NCI-H345 treated with DMSO at 0.1 percent for 48 hours (cell line): Measurements from ENCODE around the gene CERK.

Source experiments
- DNase-seq: peaks from one replicate; lab custom pipeline; 2025; ENCODE audit not compliant: unreplicated experiment; lab: John Stamatoyannopoulos, UW

The CERK gene

GRCh38 chr22:46664301-46664855 is 73.7 kb downstream of the CERK start:
- DNase-seq: no peak

GRCh38 chr22:46663436-46664100 is 74.5 kb downstream of the CERK start:
- no peak for DNase-seq

GRCh38 chr22:46663001-46663400 is 75.1 kb downstream of the CERK start:
- DNase-seq: no peak

GRCh38 chr22:46662226-46662625 is 75.8 kb downstream of the CERK start:
- no peak for DNase-seq

- DNase-seq: no peak
Observed at GRCh38 chr22:46661221-46661851, 76.7 kb downstream of the CERK start.

GRCh38 chr22:46660604-46661201 is 77.3 kb downstream of the CERK start:
- DNase-seq: no peak

- DNase-seq: no peak
Observed at GRCh38 chr22:46659791-46660186, 78.3 kb downstream of the CERK start.

GRCh38 chr22:46659059-46659790 is 78.8 kb downstream of the CERK start:
- no peak for DNase-seq

GRCh38 chr22:46657996-46658947 is 79.8 kb downstream of the CERK start:
- DNase-seq: no peak

GRCh38 chr22:46657655-46657953 is 80.4 kb downstream of the CERK start:
- no peak for DNase-seq

- DNase-seq: no peak
Observed at GRCh38 chr22:46656856-46657654, 81.0 kb downstream of the CERK start.

GRCh38 chr22:46655861-46656608 is 82.0 kb downstream of the CERK start:
- no peak for DNase-seq

- DNase-seq: no peak
Observed at GRCh38 chr22:46654927-46655595, 83.0 kb downstream of the CERK start.

GRCh38 chr22:46654426-46654825 is 83.6 kb downstream of the CERK start:
- DNase-seq: no peak

GRCh38 chr22:46653596-46653995 is 84.5 kb downstream of the CERK start:
- DNase-seq: no peak

GRCh38 chr22:46652847-46653331 is 85.2 kb downstream of the CERK start:
- DNase-seq: no peak

GRCh38 chr22:46652081-46652846 is 85.8 kb downstream of the CERK start:
- DNase-seq: no peak

- no peak for DNase-seq
Observed at GRCh38 chr22:46651316-46651715, 86.7 kb downstream of the CERK start.
